D721Med (cell line): ENCODE results near the gene EIF3L.

Experiments
- DNase-seq: peaks from one replicate; pipeline ENCODE4 v3.0.0; 2011; ENCODE audit warnings: low spot score; ENCODE audit not compliant: insufficient read length
- FAIRE-seq: peaks from 2 replicates; lab custom pipeline; 2011; peaks lifted over from hg19 to GRCh38; lab: Jason Lieb, UNC
- CTCF ChIP-seq: IDR thresholded peaks from 2 replicates; pipeline ENCODE4 v1.5.1; 2012; ENCODE audit warnings: mild to moderate bottlenecking, control low read depth; ENCODE audit not compliant: insufficient read depth; ENCODE audit errors: missing control alignments

Gene EIF3L

DNA sequence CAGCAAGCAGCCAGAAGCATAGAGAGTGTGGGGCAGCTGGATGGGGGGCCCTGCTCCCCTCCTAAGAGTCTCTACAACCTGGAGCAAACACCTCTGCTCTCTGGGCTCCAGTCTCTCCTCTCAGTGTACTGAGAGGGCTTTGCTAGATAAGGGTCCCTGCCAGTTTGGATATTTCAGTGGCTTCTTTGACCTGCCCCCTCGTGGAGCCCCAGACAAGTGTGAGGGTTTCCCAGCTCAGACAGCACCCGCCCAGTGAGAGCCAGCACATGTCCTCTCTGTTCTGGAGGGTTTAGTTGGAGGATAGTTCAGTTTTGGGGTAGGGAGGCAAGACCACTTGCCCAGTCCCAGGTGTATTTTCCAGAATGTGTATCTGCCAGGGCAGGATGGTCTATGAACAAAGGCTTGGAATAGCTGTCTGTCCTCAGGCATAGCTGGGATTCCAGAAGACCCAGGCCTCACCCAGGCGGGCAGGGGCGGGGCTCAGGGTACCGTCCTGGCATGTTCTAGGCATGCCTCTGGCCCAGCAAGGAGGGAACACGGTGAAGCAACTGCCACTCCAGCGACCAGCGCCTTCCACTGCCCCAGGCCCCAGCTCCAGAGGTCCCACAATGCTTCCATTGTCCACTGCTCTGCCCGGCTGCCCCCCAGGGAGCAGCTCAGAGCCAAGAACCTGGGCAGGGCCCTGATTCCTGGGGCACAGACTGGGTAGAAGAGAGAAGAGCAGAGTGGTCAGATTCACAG is 49.4 kb downstream of the EIF3L start:
- no peak for FAIRE-seq
- DNase-seq = no peak
- no peak for TF ChIP-seq CTCF

GRCh38 chr22:37904572-37905533 is 55.6 kb downstream of the EIF3L start:
- no peak for DNase-seq
- FAIRE-seq = no peak
- TF ChIP-seq CTCF = no peak

DNA sequence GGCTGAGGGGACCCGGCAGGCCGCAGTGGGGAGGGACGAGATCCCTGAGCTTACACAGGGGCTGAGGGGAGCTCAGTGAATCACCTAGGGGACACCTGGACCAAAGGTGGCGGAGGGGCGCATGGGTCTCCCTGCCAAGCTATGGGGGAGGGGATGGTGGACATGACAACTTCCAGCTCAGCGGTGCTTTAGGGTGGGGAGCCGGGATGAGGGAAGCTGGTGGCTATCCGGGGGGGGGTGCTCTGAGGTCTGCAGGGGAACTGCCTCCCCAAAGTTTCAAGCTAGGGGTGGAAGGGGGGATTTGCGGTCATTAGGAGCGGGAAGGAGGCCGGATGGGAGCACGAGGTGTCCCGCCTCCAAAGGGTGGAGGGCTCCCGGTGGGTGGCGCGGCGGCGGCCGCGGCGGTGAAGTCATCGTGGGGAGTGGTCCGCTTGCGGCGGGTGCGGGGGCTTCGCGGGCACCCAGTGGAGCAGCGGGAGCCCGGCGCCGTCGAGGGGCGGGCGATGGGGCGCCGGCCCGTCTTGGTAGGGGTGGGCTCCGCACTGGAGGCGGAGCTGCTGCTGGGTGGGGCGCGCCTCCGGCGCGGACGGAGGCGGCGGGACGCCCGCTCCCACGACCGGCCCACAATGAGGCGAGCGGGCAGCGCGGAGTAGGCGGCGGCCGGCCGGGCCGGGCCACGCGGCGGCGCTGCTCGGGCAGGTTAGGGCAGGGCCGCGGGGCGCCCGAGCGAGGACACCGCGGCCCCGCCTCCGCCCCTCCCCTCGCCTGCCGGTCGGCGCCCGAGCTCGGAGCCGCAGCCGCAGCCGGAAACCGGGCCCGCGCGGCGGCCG is 56.5 kb downstream of the EIF3L start, which contains the start of gene MICALL1:
Gene MICALL1, plus strand, starts transcription at position 764 of the 830 bp plus-strand sequence. CDS start 126 bp downstream, outside the sequence.
- FAIRE-seq (no peak), DNase-seq (no peak)

DNA sequence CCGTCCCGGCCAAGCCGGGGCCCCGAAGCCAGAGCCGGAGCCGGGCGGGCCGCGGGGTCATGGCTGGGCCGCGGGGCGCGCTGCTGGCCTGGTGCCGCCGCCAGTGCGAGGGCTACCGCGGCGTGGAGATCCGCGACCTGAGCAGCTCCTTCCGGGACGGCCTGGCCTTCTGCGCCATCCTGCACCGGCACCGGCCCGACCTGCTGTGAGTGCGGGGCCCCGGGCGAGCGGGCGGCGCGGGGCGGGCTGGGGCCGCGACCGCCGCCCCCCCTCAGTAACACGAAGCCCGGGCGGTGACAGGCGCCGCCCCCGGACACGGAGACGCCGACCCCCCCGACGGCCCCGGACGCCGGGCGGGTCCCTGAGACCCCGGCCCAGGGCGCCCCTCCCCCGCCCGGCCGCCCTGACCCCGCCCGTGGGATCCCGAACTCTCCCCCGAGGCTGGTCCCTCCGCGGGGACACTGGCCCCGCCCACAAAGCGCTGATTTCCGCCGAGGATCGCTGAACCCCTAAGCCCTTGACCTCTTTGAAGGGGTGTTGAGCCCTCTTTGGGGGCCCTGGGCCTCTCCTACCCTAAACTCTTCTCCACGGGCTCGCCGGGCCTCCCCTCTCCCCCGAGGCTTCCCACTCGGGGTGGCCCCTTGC is 57.3 kb downstream of the EIF3L start:
- no peak for TF ChIP-seq CTCF
- DNase-seq (no peak), FAIRE-seq (no peak)

More for the DNA sequence above, 56.5 kb downstream of the EIF3L start, which contains the start of gene MICALL1:
- TF ChIP-seq CTCF = no peak

DNA sequence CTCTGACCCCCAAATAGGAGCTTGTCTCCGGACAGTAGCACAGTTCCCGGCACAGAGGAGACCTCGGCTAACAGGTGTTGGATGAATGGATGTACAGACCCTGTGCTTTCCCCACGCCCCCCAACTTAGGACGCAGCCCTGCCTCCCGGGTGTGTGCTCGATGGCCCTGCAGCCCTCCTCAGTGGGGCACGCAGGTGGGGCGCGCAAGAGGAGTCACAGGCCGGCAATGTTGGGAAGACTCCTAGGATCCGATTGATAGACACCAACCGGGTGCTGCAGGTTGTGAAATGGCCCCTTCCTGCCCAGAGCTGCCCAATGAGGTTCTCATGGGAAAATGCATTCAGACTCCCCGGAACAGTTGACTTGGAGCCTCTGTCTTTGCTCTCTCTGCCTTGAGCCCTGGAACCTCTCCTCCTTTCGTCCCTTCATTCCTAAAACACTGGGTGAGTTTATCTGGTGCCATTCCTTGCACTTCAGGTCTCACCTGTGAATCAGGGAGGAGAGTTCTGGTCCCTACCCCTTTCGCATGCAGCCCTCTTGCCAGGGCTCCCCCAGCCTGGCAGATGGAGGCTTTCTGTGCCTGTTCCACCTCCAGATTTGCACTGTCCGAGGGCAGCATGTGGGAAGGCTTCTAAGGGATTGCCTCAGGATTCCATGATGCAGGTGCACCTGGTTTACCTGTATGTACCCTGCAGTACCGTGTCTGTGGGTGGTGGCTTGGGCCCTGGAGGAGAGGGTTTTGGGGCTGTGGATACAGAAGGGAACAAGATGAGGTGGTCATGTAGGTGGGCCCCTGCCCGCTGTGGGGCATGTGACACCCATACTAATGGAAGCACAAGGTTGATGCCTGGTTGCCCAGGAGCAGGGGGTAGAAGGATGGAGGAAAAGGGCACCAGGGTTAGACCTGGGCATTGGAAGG is 58.1 kb downstream of the EIF3L start:
- DNase-seq (no peak), FAIRE-seq (no peak)
- no peak for TF ChIP-seq CTCF
